ENCODE measurements around the gene TSPAN10.

DNA sequence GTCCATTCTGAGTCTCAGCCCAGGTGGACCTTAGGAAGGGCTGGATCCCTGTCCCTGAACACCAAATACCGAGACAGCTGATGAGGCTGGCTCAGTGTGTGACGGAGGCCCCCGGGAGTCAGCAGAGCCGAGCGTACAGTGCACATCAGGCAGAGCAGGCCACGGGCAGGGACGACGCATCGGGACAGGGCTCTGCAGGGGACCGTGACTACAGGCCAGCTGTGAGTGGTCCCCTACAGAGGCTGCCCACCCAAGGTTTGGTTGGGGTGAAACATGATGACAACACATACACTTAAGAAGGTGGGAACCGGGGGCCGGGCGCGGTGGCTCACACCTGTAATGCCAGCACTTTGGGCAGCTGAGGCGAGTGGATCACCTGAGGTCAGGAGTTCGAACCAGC is 36.0 kb downstream of the TSPAN10 start:
- no peak for TF ChIP-seq CTCF (IDR thresholded peaks at IDR 0.05; ENCODE audit: low read depth, low read length, missing input control)
- TF ChIP-seq JUND (IDR thresholded peaks at IDR 0.05) = no peak
- TF ChIP-seq SP1 (IDR thresholded peaks at IDR 0.05) = no peak
- TF ChIP-seq, protein P1, sequence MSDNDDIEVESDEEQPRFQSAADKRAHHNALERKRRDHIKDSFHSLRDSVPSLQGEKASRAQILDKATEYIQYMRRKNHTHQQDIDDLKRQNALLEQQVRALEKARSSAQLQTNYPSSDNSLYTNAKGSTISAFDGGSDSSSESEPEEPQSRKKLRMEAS (IDR thresholded peaks at IDR 0.05) = no peak
- no peak for TF ChIP-seq HNF4G (IDR thresholded peaks at IDR 0.05)
- TF ChIP-seq RXRA (IDR thresholded peaks at IDR 0.05) = no peak

All from liver (tissue), 3 donors.